Heart right ventricle (tissue), 16 donors: Measurements from ENCODE around the gene BLMH. TPM values are rescaled to one million over a fixed set of nuclear protein-coding genes. Genes with fewer than 3 reads are reported as not detected.
A peak's percentile ranks its signal among the peaks of the same experiment; 100 is the strongest.

ENCODE experiments used
- ATAC-seq, 8 donors: fragments of 200-7000 bp; cut with Tn5 transposase; one replicate each; pipeline ENCODE4 v1.9.1; 2020; ENCODE audit warnings: mild to moderate bottlenecking in 8 of 8, moderate library complexity in 8 of 8, moderate number of reproducible peaks in 1 of 8
- DNase-seq, 2 donors: peaks; one replicate each; pipeline ENCODE4 v3.0.0-alpha.2; 2020
- H3K27ac ChIP-seq, 10 donors: fragments of 200-600 bp; sonication (generic) in 2 of 10; one replicate each; pipeline versions ENCODE4 v1.5.0 to v1.8.0; 2020 to 2022; ENCODE audit warnings: mild to moderate bottlenecking in 3 of 10
- H3K27me3 ChIP-seq, 7 donors: fragments of 200-600 bp; one replicate each; pipeline ENCODE4 v1.8.0; 2021 to 2022; ENCODE audit warnings: mild to moderate bottlenecking in 2 of 7
- H3K36me3 ChIP-seq, 9 donors: fragments of 200-600 bp; sonication (generic) in 1 of 9; one replicate each; pipeline versions ENCODE4 v1.5.0 to v1.8.0; 2020 to 2022; ENCODE audit warnings: mild to moderate bottlenecking in 2 of 9
- H3K4me1 ChIP-seq, 9 donors: fragments of 200-600 bp; sonication (generic) in 1 of 9; one replicate each; pipeline versions ENCODE4 v1.5.0 to v1.8.0; 2020 to 2022; ENCODE audit warnings: mild to moderate bottlenecking in 4 of 9
- H3K4me3 ChIP-seq, 10 donors: fragments of 200-600 bp; sonication (generic) in 2 of 10; one replicate each; pipeline versions ENCODE4 v1.5.0 to v1.8.0; 2020 to 2022; ENCODE audit warnings: mild to moderate bottlenecking in 7 of 10, moderate library complexity in 2 of 10
- H3K9me3 ChIP-seq, 11 donors: fragments of 200-600 bp in 10 of 11; sonication (generic) in 2 of 11; one replicate each; pipeline versions ENCODE4 v1.5.0 to v1.8.0; 2013 to 2022; ENCODE audit warnings: mild to moderate bottlenecking in 2 of 11, control low read depth in 1 of 11, moderate library complexity in 1 of 11
- CTCF ChIP-seq, 9 donors: fragments of 200-600 bp; sonication (generic) in 2 of 9; IDR thresholded peaks; one replicate each; pipeline versions ENCODE4 v1.5.0 to v1.8.0; 2021 to 2022; ENCODE audit warnings: antibody characterized with exemption in 9 of 9, mild to moderate bottlenecking in 5 of 9, moderate library complexity in 1 of 9
- WGBS, 2 donors: extraction: QIAGEN DNeasy Blood & Tissue Kit; methylation state at CpG; one replicate each; pipeline ENCODE4 v1.1.7; 2013; ENCODE audit warnings: inconsistent platforms in 1 of 2; 5-methylcytosine and 5-hydroxymethylcytosine counted together
- intact Hi-C, 10 donors: fragments of 100-400 bp; cut with DNase I; formaldehyde crosslinking; loops; one replicate each; pipeline versions ENCODE4 v1.11.1 to v1.14.2; 2022
- polyA plus RNA-seq, 2 donors: library from polyadenylated mRNA; stranded (reverse); fragments of 200-250 nt; gene quantifications; one replicate each; pipeline ENCODE4 v1.2.3, GENCODE V29; 2013
- total RNA-seq, 10 donors: library from RNA; stranded (reverse); fragmentation: NEBNext Ultra II Directional in 3 of 10; extraction: Animal tissue kit (Norgen Biotek cat#: 25700) in 3 of 10; gene quantifications; one replicate each; pipeline versions ENCODE4 v1.2.1 to v1.2.4, GENCODE V29; 2021 to 2023
- donor health status: Arrhythmogenic right ventricular cardiomyopathy.
- donor health status: ischemic (EF 13 %, LVEDD 7.1; RV severe dilation, severe dysfunction).
- donor health status: healthy with polysubstance abuse.
- donor health status: DM: no; HTN: yes; CAD: no.
- donor health status: DM: no; HTN: no; CAD: no.
- donor health status: ischemic (EF 25% LVEDD 6.9; RV normal size, moderate dysfunction).
- donor health status: ischemic (EF 25% LVEDD 5.7; RV mildly dilated, moderate dysfunction).
- donor health status: healthy.
- donor health status: DM: yes; HTN: yes; CAD: no.
- donor health status: Ischemic cardiomyopathy.
- donor health status: ischemic (EF 35%, LVEDD 5.7; RV mildly dilated, moderate dysfunction).
- donor health status: nonischemic (EF 11% LVEDD 7.7; RV severe dilation, severe dysfunction).
- donor health status: DM: yes; HTN: yes; CAD: no.
- donor health status: PGD.
- donor health status: ischemic (EF 29% LVEDD 5.4; RV normal size, mild dysfunction).
- donor health status: nonischemic (EF 23%, LVEDD 6.1; RV moderate dilation, normal function).

BLMH gene
- total and polyA plus RNA-seq, 12 donors: 9.6 to 22.2 (median 15.7) TPM

- no peak for TF ChIP-seq CTCF (IDR thresholded peaks at IDR 0.05)
- H3K9me3 ChIP-seq: no peaks in the 10 kb centered on the region
- H3K27ac ChIP-seq: no peak overlapping the region
- DNase-seq: no peak
- no peak overlapping the region for H3K4me3 ChIP-seq
- intact Hi-C loops: no loop called here
- H3K27me3 ChIP-seq: no peaks in the 10 kb centered on the region
- no peaks in the 10 kb centered on the region for H3K4me1 ChIP-seq
- no peak for ATAC-seq
- H3K36me3 ChIP-seq: no peaks in the 10 kb centered on the region
- WGBS, 2 donors: 92% methylated on average over 10 of the region's 10 CpGs
Observed at GRCh38 chr17:30221346-30221745, 70.4 kb downstream of the BLMH start.

- H3K36me3 ChIP-seq: no peaks in the 10 kb centered on the region
- no peak for TF ChIP-seq CTCF (IDR thresholded peaks at IDR 0.05)
Observed at GRCh38 chr17:30220414-30220813, 71.3 kb downstream of the BLMH start.

GRCh38 chr17:30219833-30220232 lies 71.9 kb downstream of the BLMH start:
- TF ChIP-seq CTCF (IDR thresholded peaks at IDR 0.05): no peak
- ATAC-seq: peak in 1 of 8 donors; percentile 25
- WGBS, 2 donors: 57 to 77% methylated on average over 7 of the region's 7 CpGs
- Histone ChIP-seq H3K36me3 (no peaks in the 10 kb centered on the region), H3K9me3 (no peaks in the 10 kb centered on the region), H3K4me3 (no peak overlapping the region), H3K27ac (no peak overlapping the region), H3K27me3 (no peaks in the 10 kb centered on the region), H3K4me1 (no peaks in the 10 kb centered on the region)
- intact Hi-C loops: no loop called here
- no peak for DNase-seq

More at GRCh38 chr17:30220414-30220813, 71.3 kb downstream of the BLMH start:
- DNase-seq (no peak), ATAC-seq (no peak)
- no peak overlapping the region for H3K27ac ChIP-seq
- no peak overlapping the region for H3K4me3 ChIP-seq
- no peaks in the 10 kb centered on the region for H3K9me3 ChIP-seq
- 86 to 89% methylated on average over 5 of the region's 5 CpGs for WGBS, 2 donors
- intact Hi-C loops: no loop called here
- no peaks in the 10 kb centered on the region for H3K27me3 ChIP-seq
- H3K4me1 ChIP-seq: no peaks in the 10 kb centered on the region

- no peak overlapping the region for H3K4me3 ChIP-seq
- no peak for TF ChIP-seq CTCF (IDR thresholded peaks at IDR 0.05)
- WGBS, 2 donors: 90 to 93% methylated on average over 4 of the region's 4 CpGs
- no peaks in the 10 kb centered on the region for H3K9me3 ChIP-seq
- no peaks in the 10 kb centered on the region for H3K36me3 ChIP-seq
- DNase-seq (no peak), ATAC-seq (no peak)
- intact Hi-C loops: no loop called here
- H3K27me3 ChIP-seq: no peaks in the 10 kb centered on the region
- no peak overlapping the region for H3K27ac ChIP-seq
- no peaks in the 10 kb centered on the region for H3K4me1 ChIP-seq
Observed at GRCh38 chr17:30219315-30219714, 72.4 kb downstream of the BLMH start.
